ENCODE measurements around the gene SHQ1. TPM values are rescaled to one million over a fixed set of nuclear protein-coding genes. Genes with fewer than 3 reads are reported as not detected.
A peak's percentile ranks its signal among the peaks of the same experiment; 100 is the strongest.

Gene SHQ1
- total RNA-seq, 1 experiment from 2014 or later, result 32.5 TPM

DNA sequence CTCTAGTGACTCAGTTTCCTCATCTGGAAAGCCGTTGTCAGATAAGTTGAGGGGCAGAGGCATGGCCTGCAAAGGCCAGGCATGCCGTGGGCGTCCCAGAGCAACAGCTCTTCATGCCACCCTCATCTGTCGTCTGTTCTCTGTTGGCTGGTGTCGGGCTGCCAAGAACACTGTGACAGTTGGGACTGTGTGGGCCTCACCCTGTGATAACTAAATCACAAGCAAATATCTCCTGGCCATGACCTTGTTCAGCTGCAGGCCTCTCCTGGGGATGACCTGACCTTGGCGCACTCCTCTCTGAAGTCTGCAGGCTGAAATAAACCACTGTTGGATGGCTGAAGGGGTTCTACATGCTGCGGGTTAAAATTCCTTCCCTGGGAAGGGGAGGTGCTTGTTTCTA is 145.9 kb downstream of the SHQ1 start:
- Histone ChIP-seq H2BK5ac (ENCODE audit: insufficient read length, low read length) (no peak overlapping the region), H3K79me2 (ENCODE audit: insufficient read depth, low read length) (no peaks in the 10 kb centered on the region), H2BK120ac (ENCODE audit: low read depth, low read length, poor library complexity, severe bottlenecking) (no peak overlapping the region), H3K14ac (ENCODE audit: insufficient read depth, low read length) (peak overlapping the region; percentile 21; the same call in 1 of the 2 replicates), H4K8ac (replicated peaks; ENCODE audit: insufficient read length, low read depth, low read length) (no peak overlapping the region), H3K9me3 (ENCODE audit: control insufficient read depth, low read depth, low read length) (no peaks in the 10 kb centered on the region), H3K23ac (ENCODE audit: insufficient read length, low read depth, low read length) (no peak overlapping the region), H2BK12ac (ENCODE audit: insufficient read length, low read depth, low read length) (no peak overlapping the region), H3K56ac (ENCODE audit: insufficient read length, low read depth, low read length) (peak overlapping the region; percentile 33), H4K91ac (ENCODE audit: insufficient read length, low read depth, low read length) (no peak overlapping the region), H3K4me1 (ENCODE audit: insufficient read depth, low read length) (0 out of 2 replicates have a peak, but pooled peaks cover 5% of the 10 kb centered on the region), H2AFZ (ENCODE audit: low read length) (no peak overlapping the region), H3K4ac (ENCODE audit: low read depth, low read length) (no peak overlapping the region), H3K27me3 (ENCODE audit: insufficient read depth, low read length) (no peaks in the 10 kb centered on the region), H3K79me1 (ENCODE audit: insufficient read depth, low read depth, low read length, poor library complexity, severe bottlenecking) (no peaks in the 10 kb centered on the region), H3K9ac (ENCODE audit: extremely low read depth, insufficient read length, low read length) (no peak overlapping the region), H2AK5ac (ENCODE audit: insufficient read length, low read length) (no peak overlapping the region), H4K5ac (ENCODE audit: insufficient read length, low read depth, low read length) (no peak overlapping the region), H3K4me2 (ENCODE audit: insufficient read depth, insufficient read length, low read length) (no peak overlapping the region), H2BK15ac (ENCODE audit: low read depth, low read length) (0 out of 2 replicates have a peak overlapping the region, but pooled peaks have one; percentile 61), H3K23me2 (ENCODE audit: insufficient read length, low read depth, low read length, poor library complexity, severe bottlenecking) (no peaks in the 10 kb centered on the region), H2BK20ac (ENCODE audit: low read depth, low read length, poor library complexity, severe bottlenecking) (peak overlapping the region; percentile 64), H3K27ac (ENCODE audit: insufficient read length, low read depth, low read length) (no peak overlapping the region), H4K20me1 (ENCODE audit: control insufficient read depth, insufficient read depth, insufficient read length) (no peaks in the 10 kb centered on the region), H3T11ph (ENCODE audit: low read length) (no peak overlapping the region), H3K18ac (ENCODE audit: insufficient read length, low read depth, low read length) (peak overlapping the region; percentile 24)
- H3K27ac Mint-ChIP-seq, result no peak overlapping the region
- no peak overlapping the region for H3K4me3 Mint-ChIP-seq
- TF ChIP-seq, protein P1, sequence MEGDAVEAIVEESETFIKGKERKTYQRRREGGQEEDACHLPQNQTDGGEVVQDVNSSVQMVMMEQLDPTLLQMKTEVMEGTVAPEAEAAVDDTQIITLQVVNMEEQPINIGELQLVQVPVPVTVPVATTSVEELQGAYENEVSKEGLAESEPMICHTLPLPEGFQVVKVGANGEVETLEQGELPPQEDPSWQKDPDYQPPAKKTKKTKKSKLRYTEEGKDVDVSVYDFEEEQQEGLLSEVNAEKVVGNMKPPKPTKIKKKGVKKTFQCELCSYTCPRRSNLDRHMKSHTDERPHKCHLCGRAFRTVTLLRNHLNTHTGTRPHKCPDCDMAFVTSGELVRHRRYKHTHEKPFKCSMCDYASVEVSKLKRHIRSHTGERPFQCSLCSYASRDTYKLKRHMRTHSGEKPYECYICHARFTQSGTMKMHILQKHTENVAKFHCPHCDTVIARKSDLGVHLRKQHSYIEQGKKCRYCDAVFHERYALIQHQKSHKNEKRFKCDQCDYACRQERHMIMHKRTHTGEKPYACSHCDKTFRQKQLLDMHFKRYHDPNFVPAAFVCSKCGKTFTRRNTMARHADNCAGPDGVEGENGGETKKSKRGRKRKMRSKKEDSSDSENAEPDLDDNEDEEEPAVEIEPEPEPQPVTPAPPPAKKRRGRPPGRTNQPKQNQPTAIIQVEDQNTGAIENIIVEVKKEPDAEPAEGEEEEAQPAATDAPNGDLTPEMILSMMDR (conservative IDR thresholded peaks at IDR 0.05), result no peak
- no peaks in the 10 kb centered on the region for H3K9me3 Mint-ChIP-seq
- DNase-seq, result no peak
- H3K27me3 Mint-ChIP-seq (ENCODE audit: low read depth), result no peaks in the 10 kb centered on the region
- H3K36me3 Mint-ChIP-seq (ENCODE audit: insufficient read depth in 1 of 3, low read depth in 3 of 3), result no peaks in the 10 kb centered on the region
- H3K4me1 Mint-ChIP-seq, result peaks cover 17 to 18% of the 10 kb centered on the region in 2 experiments
- no CpG with 5 or more reads among the region's 7 CpGs for WGBS (ENCODE audit: extremely low coverage, insufficient read length, low lambda C conversion rate)
